Measurements from ENCODE around the gene RBM24.
"Not testable (repeated sequence)": the region's sequence is repeated elsewhere in the genome, so short reads cannot be mapped to it uniquely, and the experiment has no call there.

RBM24 gene

GRCh38 chr6:17292600-17293133 is 11.5 kb downstream of the RBM24 start:
- no peak for DNase-seq

DNA sequence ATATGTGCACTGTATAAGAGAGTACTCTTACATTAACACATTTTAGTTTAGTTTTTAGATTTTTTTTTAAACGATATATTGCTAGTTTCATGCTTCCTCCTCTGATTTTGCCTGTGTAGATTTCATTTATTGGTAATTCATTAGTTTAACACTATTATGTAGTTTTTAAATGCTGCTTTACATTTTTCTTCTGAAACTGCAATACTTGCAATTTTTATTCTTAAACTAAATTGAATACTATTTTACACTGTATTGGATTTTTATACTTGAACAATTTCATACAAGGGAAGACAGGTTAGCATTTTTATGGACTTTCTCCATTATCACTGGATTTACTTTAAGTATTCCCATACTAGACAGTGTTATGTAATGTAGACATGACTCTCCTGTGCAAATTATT is 12.2 kb downstream of the RBM24 start:
- no peak for DNase-seq

DNA sequence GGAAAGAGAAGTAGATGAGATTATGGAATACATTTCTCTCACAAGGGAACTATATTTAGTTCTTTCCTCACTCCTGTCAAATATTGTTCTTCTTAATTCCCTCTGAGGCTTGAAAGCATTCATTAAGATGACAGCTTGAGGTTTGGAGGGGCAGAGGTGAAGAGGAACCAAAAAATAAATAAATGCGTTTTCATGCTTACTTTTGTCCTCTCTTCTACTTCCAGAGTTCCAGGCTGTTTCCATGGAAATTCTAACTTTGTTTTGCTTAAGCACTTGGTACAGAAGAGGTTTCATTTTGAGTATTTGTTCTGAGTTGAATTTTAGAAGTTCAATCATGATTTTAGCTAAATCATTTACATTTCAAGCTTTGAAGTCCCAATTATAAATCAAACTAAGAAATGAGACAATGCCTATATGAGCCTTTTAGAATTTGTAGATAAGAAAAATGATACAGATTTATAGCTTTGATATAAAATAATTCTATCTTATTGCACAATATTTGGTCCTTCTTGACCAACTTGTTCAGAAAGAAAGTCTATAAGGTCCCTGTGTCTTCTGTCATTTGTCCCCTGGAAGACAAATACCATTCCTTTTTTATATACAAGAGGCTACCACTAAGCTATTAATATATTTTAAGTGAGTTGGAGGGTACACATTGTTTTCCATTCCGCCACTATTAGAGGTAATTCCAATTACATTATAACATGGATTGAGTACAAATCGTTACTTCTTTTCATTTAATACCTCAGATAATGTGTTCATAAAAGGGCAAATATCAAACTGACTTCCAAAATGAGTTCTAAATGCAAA is 16.3 kb downstream of the RBM24 start:
- no peak for DNase-seq

- no peak for DNase-seq
These were observed 17.1 kb downstream of the RBM24 start for GRCh38 chr6:17298257-17298656.

- no peak for DNase-seq
These were observed 18.1 kb downstream of the RBM24 start for GRCh38 chr6:17299222-17299621.

DNA sequence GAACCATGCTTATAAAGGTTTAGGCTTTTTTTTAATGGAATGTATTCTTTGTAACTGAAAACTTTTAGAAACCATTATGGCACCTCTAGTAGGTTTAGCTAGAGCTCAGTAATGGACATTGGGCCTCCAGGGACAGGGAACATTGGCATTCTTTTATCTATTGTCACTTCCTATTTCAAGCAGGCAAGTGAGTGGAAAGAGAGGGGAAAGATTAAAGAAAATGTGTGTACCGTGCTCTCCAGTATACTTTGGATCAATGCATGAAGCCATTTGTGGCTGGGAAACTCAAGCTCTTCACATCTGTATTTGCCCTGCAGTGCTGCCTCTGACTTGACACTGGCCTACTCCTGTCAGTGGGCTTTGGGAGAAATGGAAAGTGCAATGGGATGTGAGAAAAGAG is 18.6 kb downstream of the RBM24 start:
- DNase-seq = no peak

GRCh38 chr6:17300637-17301036 is 19.5 kb downstream of the RBM24 start:
- no peak for DNase-seq

DNA sequence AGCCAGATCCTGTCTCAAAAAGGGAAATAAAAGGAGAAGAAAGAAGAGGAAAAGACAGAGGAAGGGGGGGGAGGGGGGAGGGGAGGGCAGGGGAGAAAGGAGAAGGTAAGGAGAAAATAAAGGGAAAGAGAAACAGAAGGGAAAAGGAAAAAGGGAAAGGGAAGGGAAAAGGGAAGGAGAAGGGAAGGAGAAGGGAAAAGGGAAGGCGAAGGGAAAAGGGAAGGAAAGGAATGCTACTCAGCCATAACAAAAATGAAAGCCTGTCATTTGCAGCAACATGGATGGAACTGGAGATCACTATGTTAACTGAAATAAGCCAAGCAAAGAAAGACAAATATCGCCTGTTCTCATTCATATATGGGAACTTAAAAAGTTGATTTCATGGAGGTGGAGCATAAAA is 22.3 kb downstream of the RBM24 start:
- DNase-seq = no peak

GRCh38 chr6:17305219-17306001 is 24.2 kb downstream of the RBM24 start:
- DNase-seq = no peak

GRCh38 chr6:17311595-17312311 is 30.6 kb downstream of the RBM24 start:
- no peak for DNase-seq

- not testable (repeated sequence) for DNase-seq
These were observed 32.1 kb downstream of the RBM24 start for GRCh38 chr6:17313238-17313637.

DNA sequence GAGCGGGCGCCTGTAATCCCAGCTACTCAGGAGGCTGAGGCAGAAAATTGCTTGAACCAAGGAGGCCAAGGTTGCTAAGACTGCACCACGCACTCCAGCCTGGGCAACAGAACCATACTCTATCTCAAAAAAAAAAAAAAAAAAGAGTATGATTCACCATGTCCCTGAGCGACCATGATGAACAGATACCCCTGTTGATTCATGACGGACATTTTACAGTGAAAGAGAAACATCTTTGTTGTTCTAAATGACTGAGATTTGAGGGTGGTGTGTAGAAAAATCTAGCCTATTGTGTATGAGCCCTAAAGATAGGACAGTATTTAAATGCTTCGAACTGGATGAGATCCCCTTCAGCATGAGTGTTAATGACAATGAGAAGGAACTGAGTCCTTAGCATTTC is 32.8 kb downstream of the RBM24 start:
- DNase-seq = no peak

DNA sequence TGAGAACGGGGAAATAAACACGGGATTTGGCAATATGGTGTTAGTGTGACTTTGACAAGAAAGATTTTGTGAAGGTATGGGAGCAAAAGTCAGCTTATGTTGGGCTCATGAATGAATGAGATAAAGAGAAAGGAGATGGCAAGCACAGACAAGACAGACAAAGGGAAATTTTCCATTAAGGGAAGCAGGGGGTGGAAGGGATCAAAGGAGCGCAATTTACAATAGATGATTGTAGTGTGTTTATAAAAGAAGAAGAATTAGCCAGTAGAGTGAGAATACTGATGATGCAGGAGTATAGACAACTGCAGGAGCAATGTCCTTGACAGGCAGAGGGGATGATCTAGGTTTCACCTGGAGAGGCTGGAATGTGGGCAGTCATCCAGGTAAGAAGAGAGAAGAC is 34.1 kb downstream of the RBM24 start:
- no peak for DNase-seq

- no peak for DNase-seq
These were observed 37.4 kb downstream of the RBM24 start for GRCh38 chr6:17318435-17319165.

DNA sequence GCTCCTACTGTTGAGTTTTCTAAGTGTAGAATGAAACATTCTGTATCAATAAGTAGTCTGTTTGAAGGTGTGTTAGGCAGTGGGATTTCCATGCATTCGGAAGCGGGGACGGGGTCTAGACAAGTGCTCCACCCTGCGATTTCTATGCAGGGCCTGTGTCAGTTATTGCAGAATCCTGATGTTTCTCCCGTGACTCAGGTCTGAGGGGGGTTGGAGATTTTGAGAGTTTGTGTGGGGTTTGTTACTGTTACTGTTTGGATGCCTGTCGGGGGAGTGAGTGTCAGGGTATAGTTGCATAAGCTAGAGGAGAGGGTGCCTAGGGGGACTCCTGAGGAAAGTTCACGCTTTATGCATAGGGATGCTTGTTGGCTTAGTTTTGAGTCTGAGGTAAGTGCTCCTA is 39.1 kb downstream of the RBM24 start:
- not testable (repeated sequence) for DNase-seq

DNA sequence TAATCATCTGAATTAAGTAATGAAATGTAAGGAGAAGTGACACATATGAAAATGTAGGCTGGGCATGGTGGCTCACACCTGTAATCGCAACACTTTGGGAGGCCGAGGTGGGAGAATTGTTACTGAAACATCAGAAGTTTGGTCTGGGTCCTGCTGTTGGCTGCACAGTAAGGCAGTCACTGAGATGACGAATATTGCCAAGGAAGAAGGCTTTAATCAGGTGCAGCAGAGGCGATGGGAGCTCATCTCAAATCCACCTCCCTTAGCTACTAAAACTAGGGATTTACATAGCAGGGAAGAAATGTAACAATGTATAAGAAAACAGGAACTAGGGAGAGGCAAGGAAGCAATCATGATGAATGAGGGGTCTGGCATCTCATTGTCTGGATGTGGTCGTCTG is 50.1 kb downstream of the RBM24 start:
- no peak for DNase-seq

- DNase-seq = no peak
These were observed 53.1 kb downstream of the RBM24 start for GRCh38 chr6:17334265-17334664.

DNA sequence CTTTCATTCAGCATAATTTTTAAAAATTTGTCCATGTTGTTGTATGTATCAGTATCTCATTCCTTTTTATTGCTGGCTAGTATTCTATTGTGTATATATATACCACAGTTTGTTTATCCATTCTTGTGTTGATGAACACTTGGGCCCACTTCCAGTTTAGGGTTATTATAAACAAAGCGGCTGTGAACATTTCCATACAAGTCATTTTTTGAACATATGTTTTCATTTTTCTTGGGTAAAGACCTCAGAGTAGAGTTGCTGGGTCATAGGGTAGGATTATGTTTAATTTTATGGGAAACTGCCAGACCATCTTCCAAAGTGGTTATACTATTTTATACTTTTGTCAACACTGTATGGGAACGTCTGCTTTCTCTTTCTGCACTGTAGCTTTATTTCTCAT is 55.3 kb downstream of the RBM24 start:
- DNase-seq = no peak

DNA sequence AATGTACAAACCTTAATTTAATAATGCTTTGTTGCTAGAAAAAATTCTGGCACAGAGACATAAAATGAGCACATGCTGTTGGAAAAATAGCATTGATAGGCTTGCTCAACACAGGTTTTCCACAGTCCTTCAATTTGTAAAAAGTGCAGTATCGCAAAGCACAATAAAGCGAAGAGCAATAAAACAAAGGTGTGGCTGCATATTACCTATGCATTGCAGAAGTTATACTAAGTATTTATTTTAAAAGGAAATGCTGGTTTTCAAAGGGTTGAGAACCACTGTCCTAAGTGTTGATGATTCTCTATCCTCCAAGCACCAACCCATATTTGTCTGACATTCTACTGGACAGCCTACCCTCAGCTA is 58.1 kb downstream of the RBM24 start:
- no peak for DNase-seq

DNA sequence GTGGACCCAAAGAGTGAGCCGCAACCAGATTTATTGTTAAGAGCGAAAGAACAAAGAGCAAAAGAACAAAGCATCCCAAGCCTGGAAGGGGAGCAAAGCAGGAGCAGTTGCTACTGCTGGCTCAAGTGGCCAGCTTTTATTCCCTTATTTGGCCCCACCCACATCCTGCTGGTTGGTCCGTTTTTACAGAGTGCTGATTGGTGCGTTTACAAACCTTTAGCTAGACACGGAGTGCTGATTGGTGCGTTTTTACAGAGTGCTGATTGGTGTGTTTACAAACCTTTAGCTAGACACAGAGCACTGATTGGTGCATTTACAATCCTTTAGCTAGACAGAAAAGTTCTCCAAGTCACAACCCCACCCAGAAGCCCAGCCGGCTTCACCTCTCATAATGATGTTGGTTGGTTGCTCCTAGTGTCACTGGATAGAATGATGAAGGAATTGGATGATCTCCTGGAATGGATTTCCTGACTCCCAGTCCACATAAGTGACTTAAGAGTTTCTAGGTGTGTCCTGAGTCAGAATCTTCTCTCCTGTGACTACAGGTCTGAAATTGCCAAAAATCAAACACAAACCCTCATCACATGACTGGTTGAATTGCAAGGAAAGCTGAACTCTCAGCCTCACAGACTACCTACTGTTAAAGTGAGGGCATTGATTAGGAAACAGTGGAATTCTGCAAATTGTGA is 60.1 kb downstream of the RBM24 start:
- no peak for DNase-seq

DNA sequence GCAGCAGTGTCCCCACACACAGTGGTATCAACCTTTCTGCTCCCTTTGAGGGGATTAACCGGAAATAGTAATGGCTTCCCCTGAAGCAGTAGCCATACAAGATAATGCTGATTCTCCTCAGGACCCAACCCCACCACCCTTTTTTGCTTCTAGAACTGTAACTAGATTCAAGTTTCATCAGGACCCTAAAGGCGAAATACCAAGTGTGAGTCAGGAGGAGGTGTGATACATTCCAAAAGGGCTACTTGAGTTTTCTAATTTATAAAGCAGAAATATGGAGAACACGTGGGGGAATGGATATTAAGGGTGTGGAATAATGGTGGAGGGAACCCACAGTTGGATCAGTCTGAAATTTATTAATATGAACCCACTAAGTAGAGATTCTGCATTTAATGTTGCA is 60.7 kb downstream of the RBM24 start:
- DNase-seq = no peak

DNA sequence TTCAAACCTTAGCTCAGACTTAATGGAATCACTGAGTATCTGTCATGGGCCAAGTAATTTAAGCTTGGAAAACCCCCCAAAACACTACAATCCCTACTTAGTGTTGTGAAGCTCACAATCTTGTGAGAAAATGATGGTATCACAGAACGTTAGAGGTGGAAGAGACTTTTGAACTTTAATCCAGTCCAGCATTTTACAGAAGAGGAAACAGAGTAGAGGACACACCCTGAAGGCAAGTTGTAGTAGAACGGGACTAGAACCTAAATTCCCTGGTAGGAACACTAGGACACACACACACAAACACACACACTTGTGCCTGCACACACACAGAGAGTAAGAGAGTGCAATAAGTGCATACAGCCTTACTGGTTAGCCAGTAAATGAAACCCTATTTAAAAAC is 62.1 kb downstream of the RBM24 start:
- DNase-seq = no peak

Data from NCI-H187 treated with DMSO at 0.1 percent for 48 hours (cell line).